Glutamatergic neuron (in vitro differentiated cells): ENCODE results near the gene PPP2R5C. TPM values are rescaled to one million over a fixed set of nuclear protein-coding genes. Genes with fewer than 3 reads are reported as not detected.
"Not testable (repeated sequence)": the region's sequence is repeated elsewhere in the genome, so short reads cannot be mapped to it uniquely, and the experiment has no call there.

Experiments used
- DNase-seq: peaks from one replicate; pipeline ENCODE4 v3.0.0; 2022
- H3K27ac Mint-ChIP-seq: one replicate; pipeline ENCODE4 v1.8.0; 2020; ENCODE audit warnings: mild to moderate bottlenecking, mixed read lengths, inconsistent platforms; ENCODE audit not compliant: unreplicated experiment
- H3K27me3 Mint-ChIP-seq: one replicate; pipeline ENCODE4 v1.8.0; 2020; ENCODE audit warnings: mild to moderate bottlenecking, moderate library complexity, mixed read lengths, inconsistent platforms; ENCODE audit not compliant: unreplicated experiment
- H3K36me3 Mint-ChIP-seq: one replicate; pipeline ENCODE4 v1.8.0; 2020; ENCODE audit warnings: mild to moderate bottlenecking, mixed read lengths, inconsistent platforms; ENCODE audit not compliant: unreplicated experiment
- H3K4me1 Mint-ChIP-seq: one replicate; pipeline ENCODE4 v1.8.0; 2020; ENCODE audit warnings: mild to moderate bottlenecking, low read depth, mixed read lengths, inconsistent platforms; ENCODE audit not compliant: unreplicated experiment
- H3K4me3 Mint-ChIP-seq: one replicate; pipeline ENCODE4 v1.8.0; 2020; ENCODE audit warnings: mild to moderate bottlenecking, mixed read lengths, inconsistent platforms; ENCODE audit not compliant: unreplicated experiment
- H3K9me3 Mint-ChIP-seq: one replicate; pipeline ENCODE4 v1.8.0; 2020; ENCODE audit warnings: mild to moderate bottlenecking, moderate library complexity, mixed read lengths, inconsistent platforms; ENCODE audit not compliant: unreplicated experiment
- CTCF ChIP-seq: fragments of 200-600 bp; sonication (generic); IDR thresholded peaks from one replicate; pipeline ENCODE4 v1.5.0; 2021; ENCODE audit not compliant: partially characterized antibody, unreplicated experiment
- total RNA-seq: library from RNA; stranded (reverse); fragmentation: NEBNext Ultra II Directional; extraction: Animal tissue kit (Norgen Biotek cat#: 25700); gene quantifications from one replicate; pipeline ENCODE4 v1.2.1, GENCODE V29; 2021; ENCODE audit not compliant: unreplicated experiment

Gene PPP2R5C
- total RNA-seq, 1 donor from 2014 or later, result 116 TPM

GRCh38 chr14:101719045-101719645 lies 42.4 kb upstream of the PPP2R5C start:
- peaks cover 3% of the 10 kb centered on the region for H3K4me1 Mint-ChIP-seq
- H3K4me3 Mint-ChIP-seq, result no peak overlapping the region
- DNase-seq, result no peak
- TF ChIP-seq CTCF, result no peak
- no peak overlapping the region for H3K27ac Mint-ChIP-seq
- H3K27me3 Mint-ChIP-seq, result no peaks in the 10 kb centered on the region
- H3K9me3 Mint-ChIP-seq, result peaks cover 3% of the 10 kb centered on the region
- no peaks in the 10 kb centered on the region for H3K36me3 Mint-ChIP-seq

- TF ChIP-seq CTCF, result no peak
- Mint-ChIP-seq H3K4me1 (peaks cover 3% of the 10 kb centered on the region), H3K27ac (no peak overlapping the region), H3K9me3 (peaks cover 3% of the 10 kb centered on the region), H3K27me3 (no peaks in the 10 kb centered on the region), H3K4me3 (no peak overlapping the region), H3K36me3 (no peaks in the 10 kb centered on the region)
- DNase-seq, result no peak
Observed at GRCh38 chr14:101719708-101720107, 41.8 kb upstream of the PPP2R5C start.

GRCh38 chr14:101721111-101721510 lies 40.4 kb upstream of the PPP2R5C start:
- Mint-ChIP-seq H3K27ac (no peak overlapping the region), H3K4me3 (no peak overlapping the region), H3K4me1 (peaks cover 3% of the 10 kb centered on the region), H3K9me3 (peaks cover 3% of the 10 kb centered on the region), H3K27me3 (no peaks in the 10 kb centered on the region), H3K36me3 (no peaks in the 10 kb centered on the region)
- DNase-seq, result no peak
- TF ChIP-seq CTCF, result no peak

GRCh38 chr14:101721951-101722661 lies 39.4 kb upstream of the PPP2R5C start:
- H3K9me3 Mint-ChIP-seq, result peaks cover 3% of the 10 kb centered on the region
- no peak for DNase-seq
- TF ChIP-seq CTCF, result no peak
- H3K27ac Mint-ChIP-seq, result no peak overlapping the region
- H3K4me3 Mint-ChIP-seq, result no peak overlapping the region
- H3K27me3 Mint-ChIP-seq, result peaks cover 4% of the 10 kb centered on the region
- peaks cover 3% of the 10 kb centered on the region for H3K4me1 Mint-ChIP-seq
- H3K36me3 Mint-ChIP-seq, result no peaks in the 10 kb centered on the region

GRCh38 chr14:101723061-101723595 lies 38.4 kb upstream of the PPP2R5C start:
- H3K27me3 Mint-ChIP-seq, result peaks cover 6% of the 10 kb centered on the region
- H3K4me3 Mint-ChIP-seq, result no peak overlapping the region
- no peaks in the 10 kb centered on the region for H3K36me3 Mint-ChIP-seq
- no peak overlapping the region for H3K27ac Mint-ChIP-seq
- no peak for TF ChIP-seq CTCF
- no peak for DNase-seq
- peaks cover 2% of the 10 kb centered on the region for H3K9me3 Mint-ChIP-seq
- H3K4me1 Mint-ChIP-seq, result peaks cover 3% of the 10 kb centered on the region

GRCh38 chr14:101725652-101726051 lies 35.9 kb upstream of the PPP2R5C start:
- not testable (repeated sequence) for H3K36me3 Mint-ChIP-seq, H3K4me1 Mint-ChIP-seq, DNase-seq, H3K4me3 Mint-ChIP-seq, H3K27ac Mint-ChIP-seq, H3K9me3 Mint-ChIP-seq, H3K27me3 Mint-ChIP-seq
